ENCODE data around the gene BRD4. TPM values are rescaled to one million over a fixed set of nuclear protein-coding genes. Genes with fewer than 3 reads are reported as not detected.

BRD4 gene
- total RNA-seq, 1 experiment from 2014 or later: 144 TPM

GRCh38 chr19:15371119-15371518 lies 38.8 kb upstream of the BRD4 start:
- Histone ChIP-seq H2BK12ac (ENCODE audit: insufficient read length, low read depth, low read length) (no peak overlapping the region), H3K23ac (ENCODE audit: insufficient read length, low read depth, low read length) (no peak overlapping the region), H3K18ac (ENCODE audit: insufficient read length, low read depth, low read length) (no peak overlapping the region), H2AK5ac (ENCODE audit: insufficient read length, low read length) (no peak overlapping the region), H2BK5ac (ENCODE audit: insufficient read length, low read length) (no peak overlapping the region), H4K8ac (replicated peaks; ENCODE audit: insufficient read length, low read depth, low read length) (no peak overlapping the region), H4K20me1 (ENCODE audit: control insufficient read depth, insufficient read depth, insufficient read length) (no peaks in the 10 kb centered on the region), H2BK20ac (ENCODE audit: low read depth, low read length, poor library complexity, severe bottlenecking) (no peak overlapping the region), H3K14ac (ENCODE audit: insufficient read depth, low read length) (no peak overlapping the region), H2BK15ac (ENCODE audit: low read depth, low read length) (no peak overlapping the region), H2BK120ac (ENCODE audit: low read depth, low read length, poor library complexity, severe bottlenecking) (no peak overlapping the region), H3T11ph (ENCODE audit: low read length) (no peak overlapping the region), H3K79me2 (ENCODE audit: insufficient read depth, low read length) (peaks cover 8% of the 10 kb centered on the region; the same call in 1 of the 2 replicates), H4K5ac (ENCODE audit: insufficient read length, low read depth, low read length) (no peak overlapping the region), H2AFZ (ENCODE audit: low read length) (no peak overlapping the region), H3K27ac (ENCODE audit: insufficient read length, low read depth, low read length) (no peak overlapping the region), H3K56ac (ENCODE audit: insufficient read length, low read depth, low read length) (no peak overlapping the region), H3K9ac (ENCODE audit: extremely low read depth, insufficient read length, low read length) (no peak overlapping the region), H4K91ac (ENCODE audit: insufficient read length, low read depth, low read length) (no peak overlapping the region), H3K4me1 (ENCODE audit: insufficient read depth, low read length) (no peaks in the 10 kb centered on the region), H3K4ac (ENCODE audit: low read depth, low read length) (no peak overlapping the region), H3K27me3 (ENCODE audit: insufficient read depth, low read length) (no peaks in the 10 kb centered on the region), H3K9me3 (ENCODE audit: control insufficient read depth, low read depth, low read length) (no peaks in the 10 kb centered on the region), H3K79me1 (ENCODE audit: insufficient read depth, low read depth, low read length, poor library complexity, severe bottlenecking) (no peaks in the 10 kb centered on the region), H3K23me2 (ENCODE audit: insufficient read length, low read depth, low read length, poor library complexity, severe bottlenecking) (no peaks in the 10 kb centered on the region), H3K4me2 (ENCODE audit: insufficient read depth, insufficient read length, low read length) (no peak overlapping the region)
- H3K4me1 Mint-ChIP-seq: peaks cover 0 to 2% of the 10 kb centered on the region in 2 experiments; a peak in 1 of 4 replicates
- no CpG with 5 or more reads among the region's 7 CpGs for WGBS (ENCODE audit: extremely low coverage, insufficient read length, low lambda C conversion rate)
- H3K27ac Mint-ChIP-seq: no peak overlapping the region
- DNase-seq: no peak
- H3K9me3 Mint-ChIP-seq: no peaks in the 10 kb centered on the region
- TF ChIP-seq CTCF (conservative IDR thresholded peaks at IDR 0.05): no peak
- no peak overlapping the region for H3K4me3 Mint-ChIP-seq
- H3K36me3 Mint-ChIP-seq (ENCODE audit: insufficient read depth in 1 of 3, low read depth in 3 of 3): peaks cover 53 to 80% (median 75%) of the 10 kb centered on the region in 3 experiments
- H3K27me3 Mint-ChIP-seq (ENCODE audit: low read depth): no peaks in the 10 kb centered on the region; the same call in 1 of the 2 replicates
